SKM-1 treated with dmso at 0.1 percent for 144 hours (cell line): ENCODE data around the gene LY6G5B.
"Not testable (repeated sequence)": the region's sequence is repeated elsewhere in the genome, so short reads cannot be mapped to it uniquely, and the experiment has no call there.

ENCODE experiments used
- DNase-seq: peaks from one replicate; lab custom pipeline; 2025; ENCODE audit not compliant: unreplicated experiment; lab: John Stamatoyannopoulos, UW

LY6G5B gene

GRCh38 chr6:31690231-31691077 is 20.7 kb downstream of the LY6G5B start:
- no peak for DNase-seq

- no peak for DNase-seq
Measured at GRCh38 chr6:31691078-31691463, 21.3 kb downstream of the LY6G5B start.

- no peak for DNase-seq
Measured at GRCh38 chr6:31691564-31692108, 21.9 kb downstream of the LY6G5B start.

GRCh38 chr6:31692353-31692752 is 22.6 kb downstream of the LY6G5B start:
- no peak for DNase-seq

- DNase-seq: no peak
Measured at GRCh38 chr6:31692886-31693285, 23.1 kb downstream of the LY6G5B start.

- no peak for DNase-seq
Measured at GRCh38 chr6:31693535-31693934, 23.8 kb downstream of the LY6G5B start.

- DNase-seq: no peak
Measured at GRCh38 chr6:31697555-31697954, 27.8 kb downstream of the LY6G5B start.

- no peak for DNase-seq
Measured at GRCh38 chr6:31700740-31701401, 31.1 kb downstream of the LY6G5B start.

- no peak for DNase-seq
Measured at GRCh38 chr6:31701666-31702404, 32.1 kb downstream of the LY6G5B start.

GRCh38 chr6:31702405-31702818 is 32.6 kb downstream of the LY6G5B start:
- no peak for DNase-seq

GRCh38 chr6:31702819-31703716 is 33.3 kb downstream of the LY6G5B start, which contains the start of gene ABHD16A:
ABHD16A (minus strand) TSS chr6:31703324; CDS start chr6:31703281, 43 bp downstream.
- peak; percentile 96 for DNase-seq

GRCh38 chr6:31705931-31706330 is 36.2 kb downstream of the LY6G5B start:
- no peak for DNase-seq

- DNase-seq: no peak
Measured at GRCh38 chr6:31706599-31706998, 36.8 kb downstream of the LY6G5B start, which contains the start of gene LY6G6F. LY6G6F (plus strand) TSS chr6:31706866; CDS start chr6:31706907, 41 bp downstream.

- no peak for DNase-seq
Measured at GRCh38 chr6:31707701-31708100, 37.9 kb downstream of the LY6G5B start.

GRCh38 chr6:31708224-31708623 is 38.4 kb downstream of the LY6G5B start:
- DNase-seq: no peak

- not testable (repeated sequence) for DNase-seq
Measured at GRCh38 chr6:31709157-31709556, 39.4 kb downstream of the LY6G5B start.

GRCh38 chr6:31710523-31711219 is 40.9 kb downstream of the LY6G5B start:
- no peak for DNase-seq

GRCh38 chr6:31711233-31711632 is 41.5 kb downstream of the LY6G5B start:
- DNase-seq: no peak

- no peak for DNase-seq
Measured at GRCh38 chr6:31712296-31712695, 42.5 kb downstream of the LY6G5B start.

GRCh38 chr6:31713465-31713864 is 43.7 kb downstream of the LY6G5B start:
- DNase-seq: no peak
